Body of pancreas (tissue), 4 donors: ENCODE measurements around the gene CD4.

Experiments used
- POLR2A ChIP-seq, 3 donors: fragments of 450-650 bp; IDR thresholded peaks; one replicate each; pipeline ENCODE4 v1.6.1; 2016; ENCODE audit warnings: antibody characterized with exemption in 3 of 3, mild to moderate bottlenecking in 2 of 3
- TF ChIP-seq, protein P1 (sequence below), 7 experiments: fragments of 450-650 bp in 4 of 7; fragments of 200-600 bp in 3 of 7; sonication (generic) in 3 of 7; IDR thresholded peaks; one replicate each; pipeline ENCODE4 v1.5.1; 2016 to 2019; ENCODE audit warnings: antibody characterized with exemption in 7 of 7

DNA sequence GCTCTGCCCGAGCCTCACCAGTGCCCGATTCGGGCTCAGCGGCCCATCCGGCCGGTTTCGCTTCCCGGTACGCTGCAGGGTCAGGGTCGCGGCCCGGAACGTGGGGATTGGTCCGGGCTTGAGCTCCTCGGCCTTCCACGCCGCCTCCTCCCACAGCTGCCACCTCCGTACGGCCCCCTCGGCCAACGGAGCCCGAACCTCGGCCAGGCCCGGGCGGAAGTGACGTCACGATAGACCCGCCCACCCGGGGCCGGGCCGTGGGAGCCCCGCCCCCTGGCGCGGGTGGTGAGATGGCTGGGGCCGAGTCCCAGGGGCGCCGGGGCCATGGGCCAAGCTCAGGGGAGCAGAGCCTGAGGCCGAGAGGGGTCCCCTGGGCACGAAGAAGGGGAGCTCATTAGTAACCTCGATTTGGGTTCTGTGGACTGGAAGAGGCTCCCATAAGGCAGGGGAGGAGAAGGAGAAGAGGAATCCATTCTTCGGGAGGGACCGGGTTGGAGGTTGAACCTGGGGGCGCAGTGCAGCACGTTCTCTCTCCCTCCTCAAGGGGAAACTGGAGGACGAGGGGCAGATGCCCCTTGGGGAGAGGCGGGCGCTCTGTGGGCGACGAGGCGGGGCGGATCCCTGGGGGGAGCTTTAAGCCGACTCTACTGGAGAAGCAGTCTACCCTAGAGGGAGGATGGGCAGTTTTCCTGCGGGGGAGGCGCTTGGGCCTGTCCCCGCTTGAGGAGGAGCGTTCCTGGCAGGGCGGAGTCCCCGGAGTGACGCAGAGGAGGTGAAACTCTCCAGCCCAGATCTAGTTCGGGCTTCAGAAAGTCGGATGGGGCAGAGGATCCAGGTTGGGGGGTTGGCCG is 36.2 kb upstream of the CD4 start, which contains the start of gene MLF2:
- TF ChIP-seq, protein P1, sequence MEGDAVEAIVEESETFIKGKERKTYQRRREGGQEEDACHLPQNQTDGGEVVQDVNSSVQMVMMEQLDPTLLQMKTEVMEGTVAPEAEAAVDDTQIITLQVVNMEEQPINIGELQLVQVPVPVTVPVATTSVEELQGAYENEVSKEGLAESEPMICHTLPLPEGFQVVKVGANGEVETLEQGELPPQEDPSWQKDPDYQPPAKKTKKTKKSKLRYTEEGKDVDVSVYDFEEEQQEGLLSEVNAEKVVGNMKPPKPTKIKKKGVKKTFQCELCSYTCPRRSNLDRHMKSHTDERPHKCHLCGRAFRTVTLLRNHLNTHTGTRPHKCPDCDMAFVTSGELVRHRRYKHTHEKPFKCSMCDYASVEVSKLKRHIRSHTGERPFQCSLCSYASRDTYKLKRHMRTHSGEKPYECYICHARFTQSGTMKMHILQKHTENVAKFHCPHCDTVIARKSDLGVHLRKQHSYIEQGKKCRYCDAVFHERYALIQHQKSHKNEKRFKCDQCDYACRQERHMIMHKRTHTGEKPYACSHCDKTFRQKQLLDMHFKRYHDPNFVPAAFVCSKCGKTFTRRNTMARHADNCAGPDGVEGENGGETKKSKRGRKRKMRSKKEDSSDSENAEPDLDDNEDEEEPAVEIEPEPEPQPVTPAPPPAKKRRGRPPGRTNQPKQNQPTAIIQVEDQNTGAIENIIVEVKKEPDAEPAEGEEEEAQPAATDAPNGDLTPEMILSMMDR (IDR thresholded peaks at IDR 0.05): peak in 6 of 7 experiments; percentile 90 to 99 (median 98)
- peak; percentile 70 to 95 (median 92) for TF ChIP-seq POLR2A (IDR thresholded peaks at IDR 0.05)
